H9 (cell line): Measurements from ENCODE around the gene PITPNM3. TPM values are rescaled to one million over a fixed set of nuclear protein-coding genes. Genes with fewer than 3 reads are reported as not detected.

Experiments
- DNase-seq: peaks from one replicate; pipeline ENCODE4 v3.0.0-alpha.2; 2017
- H2AFZ ChIP-seq: one replicate; pipeline ENCODE4 v1.6.1; 2013; ENCODE audit warnings: mild to moderate bottlenecking, low read length, control low read depth, moderate library complexity
- H2AK5ac ChIP-seq: 2 replicates; pipeline ENCODE4 v1.6.1; 2013; ENCODE audit warnings: low read length, control low read depth, mixed read lengths; ENCODE audit not compliant: insufficient read length
- H2BK120ac ChIP-seq: one replicate; pipeline ENCODE4 v1.6.1; 2013; ENCODE audit warnings: low read depth, mild to moderate bottlenecking, low read length, control low read depth, inconsistent platforms; ENCODE audit not compliant: poor library complexity, severe bottlenecking
- H2BK12ac ChIP-seq: 2 replicates; pipeline ENCODE4 v1.6.1; 2013; ENCODE audit warnings: low read length, control low read depth, mixed read lengths, low read depth; ENCODE audit not compliant: insufficient read length
- H2BK15ac ChIP-seq: 2 replicates; pipeline ENCODE4 v1.6.1; 2013; ENCODE audit warnings: low read depth, low read length, control low read depth
- H2BK20ac ChIP-seq: one replicate; pipeline ENCODE4 v1.6.1; 2013; ENCODE audit warnings: low read depth, mild to moderate bottlenecking, low read length, control low read depth, inconsistent platforms; ENCODE audit not compliant: poor library complexity, severe bottlenecking
- H2BK5ac ChIP-seq: 2 replicates; pipeline ENCODE4 v1.6.1; 2013; ENCODE audit warnings: low read length, control low read depth, mixed read lengths; ENCODE audit not compliant: insufficient read length
- H3K14ac ChIP-seq: 2 replicates; pipeline ENCODE4 v1.6.1; 2013; ENCODE audit warnings: low read length, control low read depth; ENCODE audit not compliant: insufficient read depth
- H3K18ac ChIP-seq: 2 replicates; pipeline ENCODE4 v1.6.1; 2013; ENCODE audit warnings: low read depth, mild to moderate bottlenecking, mixed read lengths, low read length, control low read depth; ENCODE audit not compliant: insufficient read length
- H3K23ac ChIP-seq: 2 replicates; pipeline ENCODE4 v1.6.1; 2013; ENCODE audit warnings: low read length, control low read depth, mixed read lengths, low read depth; ENCODE audit not compliant: insufficient read length
- H3K23me2 ChIP-seq: 2 replicates; pipeline ENCODE4 v1.6.1; 2013; ENCODE audit warnings: low read depth, mild to moderate bottlenecking, mixed read lengths, low read length, control low read depth; ENCODE audit not compliant: insufficient read length, poor library complexity, severe bottlenecking
- H3K27ac ChIP-seq: 2 replicates; pipeline ENCODE4 v1.5.1; 2013; ENCODE audit warnings: low read length, control low read depth, mixed read lengths, low read depth; ENCODE audit not compliant: insufficient read length
- H3K27me3 ChIP-seq: 2 replicates; pipeline ENCODE4 v1.6.1; 2013; ENCODE audit warnings: low read length, control low read depth, inconsistent platforms; ENCODE audit not compliant: insufficient read depth
- H3K4ac ChIP-seq: 2 replicates; pipeline ENCODE4 v1.6.1; 2013; ENCODE audit warnings: low read depth, mild to moderate bottlenecking, control low read depth, inconsistent platforms, low read length, moderate library complexity
- H3K4me1 ChIP-seq: 2 replicates; pipeline ENCODE4 v1.6.1; 2013; ENCODE audit warnings: low read length, control low read depth, inconsistent platforms; ENCODE audit not compliant: insufficient read depth
- H3K4me2 ChIP-seq: 2 replicates; pipeline ENCODE4 v1.6.1; 2013; ENCODE audit warnings: low read length, control low read depth, mixed read lengths; ENCODE audit not compliant: insufficient read length, insufficient read depth
- H3K56ac ChIP-seq: 2 replicates; pipeline ENCODE4 v1.6.1; 2013; ENCODE audit warnings: low read depth, mild to moderate bottlenecking, mixed read lengths, low read length, control low read depth; ENCODE audit not compliant: insufficient read length
- H3K79me1 ChIP-seq: 2 replicates; pipeline ENCODE4 v1.6.1; 2013; ENCODE audit warnings: low read depth, mild to moderate bottlenecking, moderate library complexity, low read length, control low read depth, inconsistent platforms; ENCODE audit not compliant: insufficient read depth, poor library complexity, severe bottlenecking
- H3K79me2 ChIP-seq: 2 replicates; pipeline ENCODE4 v1.6.1; 2013; ENCODE audit warnings: low read length, control low read depth, inconsistent platforms; ENCODE audit not compliant: insufficient read depth
- H3K9ac ChIP-seq: 2 replicates; pipeline ENCODE4 v1.6.1; 2013; ENCODE audit warnings: low read length, control low read depth, mixed read lengths; ENCODE audit not compliant: insufficient read length; ENCODE audit errors: extremely low read depth
- H3K9me3 ChIP-seq: one replicate; pipeline ENCODE4 v1.6.1; 2013; ENCODE audit warnings: low read depth, low read length, inconsistent platforms; ENCODE audit not compliant: control insufficient read depth
- H3T11ph ChIP-seq: one replicate; pipeline ENCODE4 v1.6.1; 2013; ENCODE audit warnings: mild to moderate bottlenecking, low read length, control low read depth, inconsistent platforms
- H4K20me1 ChIP-seq: one replicate; pipeline ENCODE4 v1.6.1; 2013; ENCODE audit not compliant: control insufficient read depth, insufficient read length, insufficient read depth
- H4K5ac ChIP-seq: 2 replicates; pipeline ENCODE4 v1.6.1; 2013; ENCODE audit warnings: low read depth, mild to moderate bottlenecking, mixed read lengths, low read length, control low read depth; ENCODE audit not compliant: insufficient read length
- H4K8ac ChIP-seq: replicated peaks from 2 replicates; pipeline ENCODE4 v1.6.1; 2013; ENCODE audit warnings: low read length, control low read depth, mixed read lengths, low read depth; ENCODE audit not compliant: insufficient read length
- H4K91ac ChIP-seq: 2 replicates; pipeline ENCODE4 v1.6.1; 2013; ENCODE audit warnings: low read depth, mild to moderate bottlenecking, moderate library complexity, mixed read lengths, low read length, control low read depth; ENCODE audit not compliant: insufficient read length
- H3K27ac Mint-ChIP-seq, 3 experiments: 2 replicates in 2 of 3; 3 replicates in 1 of 3; pipeline ENCODE4 v1.8.0; 2020 to 2021; ENCODE audit warnings: mixed read lengths in 3 of 3, mild to moderate bottlenecking in 1 of 3, moderate library complexity in 1 of 3
- H3K27me3 Mint-ChIP-seq: 2 replicates; pipeline ENCODE4 v1.8.0; 2021; ENCODE audit warnings: low read depth, mild to moderate bottlenecking, moderate library complexity, mixed read lengths
- H3K36me3 Mint-ChIP-seq, 3 experiments: 2 replicates in 2 of 3; 3 replicates in 1 of 3; pipeline ENCODE4 v1.8.0; 2020 to 2021; ENCODE audit warnings: low read depth in 3 of 3, mixed read lengths in 3 of 3; ENCODE audit not compliant: insufficient read depth in 1 of 3
- H3K4me1 Mint-ChIP-seq, 2 experiments: 2 replicates each; pipeline ENCODE4 v1.8.0; 2020; ENCODE audit warnings: mixed read lengths in 2 of 2
- H3K4me3 Mint-ChIP-seq, 2 experiments: 2 replicates in 1 of 2; 3 replicates in 1 of 2; pipeline ENCODE4 v1.8.0; 2020 to 2021; ENCODE audit warnings: mild to moderate bottlenecking in 2 of 2, mixed read lengths in 2 of 2, moderate library complexity in 1 of 2
- H3K9me3 Mint-ChIP-seq, 2 experiments: 2 replicates in 1 of 2; 3 replicates in 1 of 2; pipeline ENCODE4 v1.8.0; 2020; ENCODE audit warnings: mild to moderate bottlenecking in 2 of 2, mixed read lengths in 2 of 2, moderate library complexity in 1 of 2
- CTCF ChIP-seq: fragments of 200-600 bp; sonication (generic); conservative IDR thresholded peaks from 3 replicates; pipeline ENCODE4 v1.8.0; 2021; ENCODE audit warnings: antibody characterized with exemption, mild to moderate bottlenecking
- WGBS: extraction: QIAGEN DNeasy Blood & Tissue Kit; methylation state at CpG from one replicate; pipeline ENCODE4 v1.1.7; 2013; ENCODE audit warnings: missing lambda C conversion rate, low lambda C conversion rate, mixed read lengths; ENCODE audit not compliant: insufficient read length; ENCODE audit errors: extremely low coverage; 5-methylcytosine and 5-hydroxymethylcytosine counted together
- total RNA-seq: library from RNA; stranded (reverse); gene quantifications from 2 replicates; pipeline ENCODE4 v1.2.1, GENCODE V29; 2021

Gene PITPNM3
- total RNA-seq, 1 experiment from 2014 or later, result 3.4 TPM

- Histone ChIP-seq H3K4me2 (no peak overlapping the region), H3K14ac (no peak overlapping the region), H3K27ac (no peak overlapping the region), H3K23me2 (no peaks in the 10 kb centered on the region), H3K4me1 (peaks cover 5% of the 10 kb centered on the region; the same call in 1 of the 2 replicates), H2BK15ac (no peak overlapping the region), H2AK5ac (no peak overlapping the region), H2BK5ac (no peak overlapping the region), H3T11ph (no peak overlapping the region), H3K79me2 (no peaks in the 10 kb centered on the region), H2BK120ac (no peak overlapping the region), H3K18ac (no peak overlapping the region), H3K27me3 (no peaks in the 10 kb centered on the region), H4K20me1 (peaks cover 2% of the 10 kb centered on the region), H3K79me1 (no peaks in the 10 kb centered on the region), H3K4ac (no peak overlapping the region), H2AFZ (no peak overlapping the region), H3K9ac (no peak overlapping the region), H3K9me3 (no peaks in the 10 kb centered on the region), H4K91ac (no peak overlapping the region), H3K23ac (no peak overlapping the region), H4K5ac (no peak overlapping the region), H4K8ac (no peak overlapping the region), H3K56ac (no peak overlapping the region), H2BK12ac (no peak overlapping the region), H2BK20ac (no peak overlapping the region)
- Mint-ChIP-seq H3K27me3 (no peaks in the 10 kb centered on the region; the same call in 1 of the 2 replicates), H3K27ac (no peak overlapping the region), H3K36me3 (no peaks in the 10 kb centered on the region), H3K4me1 (peaks cover 18 to 25% of the 10 kb centered on the region in 2 experiments), H3K4me3 (no peak overlapping the region), H3K9me3 (no peaks in the 10 kb centered on the region)
- peak; percentile 21 for DNase-seq
- TF ChIP-seq CTCF, result no peak
- no CpG with 5 or more reads among the region's 3 CpGs for WGBS
Measured at GRCh38 chr17:6528557-6528956, 27.8 kb downstream of the PITPNM3 start.
